HG03520 (cell line): ENCODE data around the gene KCTD15.
A peak's percentile ranks its signal among the peaks of the same experiment; 100 is the strongest.

Experiments used
- ATAC-seq: cut with Tn5 transposase; IDR thresholded peaks from one replicate; pipeline ENCODE4 v1.9.1; 2021; ENCODE audit warnings: mild to moderate bottlenecking, moderate library complexity; ENCODE audit not compliant: unreplicated experiment

Gene KCTD15

DNA sequence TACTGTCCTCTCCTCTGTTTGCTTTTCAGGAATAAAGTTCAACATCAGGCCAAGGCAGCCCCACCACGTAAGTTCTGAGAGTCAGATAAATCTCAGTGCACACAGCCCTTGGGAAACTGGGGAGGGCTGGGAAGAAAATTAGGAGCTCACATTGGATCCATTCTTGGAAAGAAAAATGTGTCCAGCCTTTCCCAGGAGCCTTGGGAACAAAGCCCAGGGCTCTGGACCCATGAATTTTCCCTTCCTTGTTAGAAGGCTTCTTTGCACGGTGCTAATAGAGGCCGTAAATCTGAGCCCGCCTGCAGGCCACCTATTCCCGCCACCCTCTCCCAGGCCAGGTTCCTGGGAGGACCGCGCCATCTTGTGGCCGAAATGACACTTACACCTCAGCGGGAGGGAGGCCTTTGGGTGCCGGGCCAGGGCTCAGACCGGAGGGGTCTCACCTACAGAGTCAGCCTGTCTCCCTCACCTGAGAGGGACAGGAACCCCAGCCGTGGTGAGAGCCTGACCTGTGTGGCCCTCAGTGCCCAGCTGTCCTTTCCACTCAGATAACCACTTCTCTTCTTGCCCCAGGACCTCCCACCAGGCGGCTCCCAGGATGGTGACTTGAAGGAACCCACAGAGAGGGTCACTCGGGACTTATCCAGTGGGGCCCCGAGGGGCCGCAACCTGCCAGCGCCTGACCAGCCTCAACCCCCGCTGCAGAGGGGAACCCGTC is 25.1 kb upstream of the KCTD15 start:
- ATAC-seq, result no peak

DNA sequence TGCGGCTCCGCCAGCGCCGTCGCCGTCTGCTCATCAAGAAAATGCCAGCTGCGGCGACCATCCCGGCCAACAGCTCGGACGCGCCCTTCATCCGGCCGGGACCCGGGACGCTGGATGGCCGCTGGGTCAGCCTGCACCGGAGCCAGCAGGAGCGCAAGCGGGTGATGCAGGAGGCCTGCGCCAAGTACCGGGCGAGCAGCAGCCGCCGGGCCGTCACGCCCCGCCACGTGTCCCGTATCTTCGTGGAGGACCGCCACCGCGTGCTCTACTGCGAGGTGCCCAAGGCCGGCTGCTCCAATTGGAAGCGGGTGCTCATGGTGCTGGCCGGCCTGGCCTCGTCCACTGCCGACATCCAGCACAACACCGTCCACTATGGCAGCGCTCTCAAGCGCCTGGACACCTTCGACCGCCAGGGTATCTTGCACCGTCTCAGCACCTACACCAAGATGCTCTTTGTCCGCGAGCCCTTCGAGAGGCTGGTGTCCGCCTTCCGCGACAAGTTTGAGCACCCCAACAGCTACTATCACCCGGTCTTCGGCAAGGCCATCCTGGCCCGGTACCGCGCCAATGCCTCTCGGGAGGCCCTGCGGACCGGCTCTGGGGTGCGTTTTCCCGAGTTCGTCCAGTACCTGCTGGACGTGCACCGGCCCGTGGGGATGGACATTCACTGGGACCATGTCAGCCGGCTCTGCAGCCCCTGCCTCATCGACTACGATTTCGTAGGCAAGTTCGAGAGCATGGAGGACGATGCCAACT is 24.4 kb upstream of the KCTD15 start:
- ATAC-seq, result no peak

DNA sequence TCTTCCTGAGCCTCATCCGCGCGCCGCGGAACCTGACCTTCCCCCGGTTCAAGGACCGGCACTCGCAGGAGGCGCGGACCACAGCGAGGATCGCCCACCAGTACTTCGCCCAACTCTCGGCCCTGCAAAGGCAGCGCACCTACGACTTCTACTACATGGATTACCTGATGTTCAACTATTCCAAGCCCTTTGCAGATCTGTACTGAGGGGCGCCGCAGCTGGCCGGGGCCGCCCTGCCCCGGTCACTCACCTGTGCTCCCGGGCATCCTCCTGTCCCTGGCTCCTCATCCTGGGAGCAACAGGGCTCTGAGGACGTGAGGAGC is 23.9 kb upstream of the KCTD15 start:
- no peak for ATAC-seq

DNA sequence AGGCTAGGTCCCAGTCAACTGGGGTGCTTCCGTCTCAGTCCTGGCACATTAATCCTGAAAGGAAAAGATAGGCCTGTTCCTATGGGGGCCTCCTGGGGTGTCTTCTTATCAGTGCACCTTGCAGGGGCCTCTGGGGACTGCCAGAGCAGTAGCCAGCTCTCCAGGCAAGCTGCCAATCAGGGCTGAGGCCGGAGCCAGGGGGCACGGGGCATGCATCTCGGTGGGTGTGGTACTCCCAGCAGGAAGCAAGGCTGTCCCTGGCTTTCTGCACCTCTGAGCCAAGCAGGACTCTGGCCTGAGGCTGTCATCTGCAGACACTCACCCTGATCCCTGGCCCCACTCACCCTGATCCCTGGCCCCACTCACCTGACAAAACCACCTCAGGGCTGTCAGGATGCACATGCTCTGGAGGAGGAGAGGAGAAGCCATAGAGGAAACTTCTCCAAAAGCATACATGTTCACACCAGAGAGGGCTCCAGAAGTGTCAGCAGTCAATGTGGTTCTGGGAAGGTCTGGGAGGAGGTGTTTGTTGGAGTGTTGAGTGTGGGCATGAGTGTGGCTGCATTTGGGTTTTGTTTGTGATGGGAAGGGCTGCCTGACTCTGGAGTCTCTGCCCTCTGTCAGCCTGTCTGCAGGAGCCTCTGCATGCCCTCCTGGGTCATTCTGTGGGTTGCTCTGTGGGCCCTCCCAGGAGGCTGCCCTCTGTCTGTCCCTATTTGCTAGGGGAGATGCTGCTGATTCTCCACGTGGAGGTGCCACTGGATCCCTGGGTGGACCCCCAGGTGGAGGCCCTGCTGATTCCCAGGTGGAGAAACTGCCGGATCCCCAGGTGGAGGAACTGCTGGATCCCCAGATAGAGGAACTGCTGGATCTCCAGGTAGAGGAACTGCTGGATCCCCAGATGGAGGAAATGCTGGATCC is 22.7 kb upstream of the KCTD15 start:
- ATAC-seq, result no peak

DNA sequence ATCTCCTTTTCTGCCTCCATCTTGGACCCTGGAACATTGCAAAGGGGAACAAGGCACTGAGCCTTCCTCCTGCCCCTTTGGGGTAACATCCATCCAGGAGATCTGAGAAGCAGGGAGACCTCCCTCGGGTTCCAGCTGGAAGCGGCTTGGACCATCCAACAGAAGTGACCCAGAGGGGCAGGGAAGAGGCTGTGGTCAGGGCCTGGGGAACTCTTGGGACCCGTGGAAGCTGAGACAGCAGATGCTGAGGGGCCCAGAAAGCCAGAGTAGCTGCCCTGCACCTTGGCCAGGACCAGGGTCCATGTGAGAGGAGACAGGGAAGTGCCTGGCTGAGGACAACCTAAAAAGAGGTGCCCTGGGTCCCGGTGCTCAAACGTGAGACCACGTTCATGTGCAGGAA is 21.9 kb upstream of the KCTD15 start:
- ATAC-seq, result no peak

DNA sequence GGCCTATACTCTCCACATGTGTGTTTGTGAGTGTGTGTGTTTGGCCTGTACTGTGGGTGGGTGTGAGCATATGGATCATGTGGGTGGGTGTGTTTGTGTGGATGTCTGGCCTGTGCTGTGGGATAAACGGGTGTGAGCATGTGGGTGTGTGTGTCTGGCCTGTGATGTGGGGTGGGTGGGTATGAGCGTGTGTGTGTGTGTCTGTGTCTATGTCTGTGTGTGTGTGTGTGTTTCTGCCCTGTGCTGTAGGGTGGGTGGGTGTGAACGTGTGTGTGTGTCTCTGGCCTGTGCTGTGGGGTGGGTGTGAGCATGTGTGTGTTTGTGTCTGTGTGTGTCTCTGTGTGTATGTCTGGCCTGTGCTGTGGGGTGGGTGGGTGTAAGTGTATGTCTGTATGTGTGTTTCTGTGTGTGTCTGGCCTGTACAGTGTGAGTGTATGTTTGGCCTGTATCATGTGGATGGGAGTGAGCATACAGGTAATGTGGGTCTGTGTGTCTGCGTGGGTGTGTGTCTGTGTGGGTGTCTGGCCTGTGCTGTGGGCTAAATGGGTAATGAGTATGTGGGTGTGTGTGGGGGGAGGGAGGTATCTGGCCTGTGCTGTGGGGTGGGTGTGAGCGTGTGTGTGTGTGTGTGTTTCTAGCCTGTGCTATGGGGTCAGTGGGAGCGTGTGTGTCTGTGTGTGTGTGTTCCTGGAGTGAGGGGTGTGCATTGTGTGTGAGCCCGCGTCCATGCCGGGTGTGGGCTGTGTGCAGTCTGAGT is 20.8 kb upstream of the KCTD15 start:
- no peak for ATAC-seq

DNA sequence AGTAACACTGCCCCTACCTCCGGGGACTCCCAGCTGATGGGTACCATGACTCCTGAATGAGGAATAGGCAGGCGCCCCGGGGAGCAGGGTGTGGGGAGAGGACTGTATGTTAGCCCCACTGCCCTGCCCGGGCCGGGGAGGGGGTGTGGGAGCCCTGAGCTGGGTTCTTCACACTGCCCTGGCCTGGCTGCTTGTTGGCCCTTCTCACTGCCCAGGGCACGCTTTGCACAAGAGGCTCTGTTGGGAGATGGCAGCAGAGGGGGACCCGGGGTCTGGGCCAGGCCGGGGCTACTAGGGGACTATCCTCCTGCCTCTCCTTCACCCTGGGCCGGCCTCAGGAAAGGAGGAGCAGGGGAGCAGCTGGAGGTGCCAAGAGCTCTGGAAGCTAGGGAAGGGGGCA is 19.3 kb upstream of the KCTD15 start:
- ATAC-seq, result no peak

DNA sequence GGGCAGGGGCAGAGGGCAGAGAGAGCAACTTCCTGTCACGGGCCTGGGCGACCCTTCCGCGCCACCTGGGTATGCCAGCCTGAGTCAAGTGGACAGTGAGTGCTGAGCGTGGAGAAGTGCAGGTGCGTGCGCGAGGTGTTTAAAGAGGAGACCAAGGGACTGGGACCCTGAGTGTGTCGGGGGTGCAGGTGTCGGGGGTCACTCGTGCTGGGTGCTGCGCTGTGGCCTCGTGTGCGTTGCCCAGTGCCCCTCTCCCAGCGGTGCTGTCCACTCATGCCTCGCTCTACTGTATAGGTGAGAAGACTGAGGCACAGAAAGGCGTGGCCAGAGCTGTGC is 18.9 kb upstream of the KCTD15 start:
- no peak for ATAC-seq

DNA sequence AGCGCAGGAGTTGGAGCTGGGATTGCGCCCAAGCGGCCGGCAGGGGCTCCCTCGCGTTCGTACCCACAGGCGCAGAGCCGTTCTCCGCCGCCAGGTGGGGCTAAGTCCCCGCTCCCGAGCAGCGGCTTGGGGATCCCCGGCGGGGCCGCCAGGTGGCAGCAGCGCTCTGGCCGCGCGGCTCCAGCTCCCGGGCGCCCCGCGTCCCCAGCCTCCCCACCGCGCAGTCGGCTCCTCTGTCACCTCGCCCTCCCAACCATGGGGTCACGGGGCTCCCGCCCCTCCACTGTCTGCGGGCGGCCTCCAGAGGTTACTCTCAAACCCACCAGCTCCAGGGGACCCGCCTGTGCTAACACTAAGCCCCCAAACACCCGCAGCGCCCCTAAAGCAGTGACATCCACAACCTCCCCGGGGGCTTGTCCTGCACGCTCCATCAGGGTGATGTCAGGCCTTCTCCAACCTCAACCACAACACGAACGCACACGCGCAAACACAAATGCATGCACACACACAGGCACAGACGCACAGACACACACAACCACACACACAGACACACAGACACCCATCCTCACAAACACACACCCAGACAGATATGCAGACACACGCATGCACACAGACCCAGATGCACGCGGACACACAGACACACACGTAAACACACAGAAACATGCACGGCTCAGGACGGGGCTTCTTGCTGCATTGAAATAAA is 18.4 kb upstream of the KCTD15 start:
- ATAC-seq, result peak; percentile 87

DNA sequence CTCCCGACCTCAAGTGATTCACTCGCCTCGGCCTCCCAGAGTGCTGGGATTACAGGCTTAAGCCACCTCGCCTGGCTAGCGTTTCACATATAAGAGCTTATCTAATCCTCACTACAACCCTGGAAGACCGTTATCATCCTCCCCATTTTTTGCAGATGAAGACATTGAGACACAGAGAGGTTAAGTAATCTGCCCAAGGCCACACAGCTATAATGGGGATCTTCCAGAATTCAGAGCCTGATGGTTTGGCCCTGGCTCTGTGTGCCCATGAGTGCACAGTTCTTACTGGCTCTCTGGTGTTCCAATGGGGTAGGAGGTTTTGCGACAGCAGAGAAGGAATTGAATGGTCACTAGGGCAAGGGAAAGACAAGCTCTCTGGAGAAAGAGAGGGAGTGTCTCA is 16.8 kb upstream of the KCTD15 start:
- no peak for ATAC-seq

DNA sequence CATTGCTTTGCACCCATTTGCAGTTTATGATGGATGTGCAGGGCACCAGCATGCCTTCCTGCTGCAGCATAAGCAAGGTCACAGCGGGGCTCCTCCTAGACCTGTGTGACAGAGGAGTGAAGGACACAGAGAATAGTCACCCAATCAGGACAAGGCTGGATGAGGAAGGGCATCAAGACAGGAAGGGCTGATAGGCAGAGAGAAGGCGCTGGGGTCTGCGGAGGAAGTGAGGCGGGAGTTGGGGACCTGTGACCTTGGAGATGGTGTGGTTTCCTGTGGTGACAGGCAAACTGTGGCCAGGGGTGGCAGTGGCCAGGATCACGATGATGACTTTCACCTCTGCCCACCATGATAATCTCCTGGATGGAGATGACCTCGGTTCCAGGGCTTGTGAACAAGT is 16.4 kb upstream of the KCTD15 start:
- ATAC-seq, result no peak

DNA sequence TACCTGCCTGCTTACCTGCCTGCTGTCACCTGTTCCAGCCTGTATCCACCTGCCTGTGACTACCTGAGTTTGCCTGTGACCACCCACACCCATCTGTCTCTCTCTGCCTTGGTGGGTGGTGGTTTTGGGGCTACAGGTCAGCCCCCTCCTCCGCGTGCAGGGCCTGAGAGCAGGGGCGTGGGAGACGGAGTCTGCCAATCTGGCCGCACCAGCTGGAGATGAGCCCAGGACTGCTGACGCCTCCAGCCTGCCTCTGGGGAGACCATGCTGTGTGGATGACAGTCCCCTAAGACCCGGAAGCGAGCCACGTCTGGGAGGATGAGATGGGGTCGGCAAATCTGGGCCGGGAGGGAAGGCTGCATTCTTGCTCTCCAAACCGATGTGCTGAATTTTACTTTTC is 15.9 kb upstream of the KCTD15 start:
- no peak for ATAC-seq

DNA sequence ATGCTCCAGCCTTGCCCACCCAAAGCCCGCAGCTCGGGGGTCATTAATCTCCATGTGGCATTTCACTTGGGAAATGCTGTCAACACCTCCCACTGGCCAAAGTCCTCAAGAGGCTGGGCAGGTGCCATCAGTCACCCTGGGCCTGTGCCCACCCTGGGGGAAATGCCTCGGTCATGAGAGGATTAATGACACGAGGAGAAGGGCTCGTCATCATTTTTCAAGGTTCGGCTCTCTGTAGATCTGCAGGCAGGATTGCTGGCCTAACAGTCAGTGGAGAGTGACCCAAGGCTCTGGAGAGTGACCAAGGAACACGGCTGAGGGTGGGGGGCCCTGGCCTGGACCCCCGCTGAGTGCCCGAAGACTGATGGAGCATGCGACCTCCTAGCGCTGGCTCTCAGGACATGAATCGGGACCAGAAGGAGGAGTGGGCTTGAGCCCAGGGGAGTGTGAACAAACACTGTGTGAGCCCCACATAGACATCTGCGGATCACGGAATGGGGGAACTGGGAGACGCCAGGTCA is 15.2 kb upstream of the KCTD15 start:
- no peak for ATAC-seq

DNA sequence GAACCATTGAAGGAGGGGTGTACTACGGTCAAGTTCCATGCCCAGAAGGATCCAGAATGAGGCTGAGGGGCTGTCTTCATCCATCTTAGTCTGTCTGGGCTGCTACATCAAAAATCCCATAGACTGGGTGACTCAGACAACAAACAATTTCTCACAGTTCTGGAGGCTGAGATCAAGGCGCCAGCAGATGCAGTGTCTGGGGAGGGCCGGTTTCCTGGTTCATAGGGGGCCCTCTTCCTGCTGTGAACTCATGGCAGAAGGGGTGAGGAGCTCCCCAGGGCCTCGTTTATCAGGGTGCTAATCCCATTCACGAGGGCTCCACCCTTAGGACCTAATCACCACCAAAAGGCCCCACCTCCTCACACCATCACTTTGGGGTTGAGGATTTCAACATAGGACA is 14.7 kb upstream of the KCTD15 start:
- no peak for ATAC-seq

DNA sequence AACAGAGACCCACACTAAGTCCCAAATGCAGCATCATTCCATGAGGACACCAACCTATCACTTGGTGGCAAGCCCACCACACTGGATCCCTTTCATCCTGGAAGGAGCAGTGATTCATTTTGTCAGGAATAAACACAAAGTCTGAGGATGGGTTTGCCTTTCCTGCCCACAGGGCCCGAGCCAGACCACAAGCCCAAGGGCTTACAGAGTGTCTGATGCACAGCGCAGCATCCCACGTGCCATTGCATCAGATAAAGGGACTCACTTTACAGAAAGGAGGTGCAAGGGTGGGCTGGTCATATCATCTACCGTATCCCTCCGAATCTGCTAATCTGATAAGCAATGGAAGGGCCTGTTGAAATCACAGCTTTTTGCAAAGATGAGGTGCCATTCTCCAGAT is 12.2 kb upstream of the KCTD15 start:
- no peak for ATAC-seq

DNA sequence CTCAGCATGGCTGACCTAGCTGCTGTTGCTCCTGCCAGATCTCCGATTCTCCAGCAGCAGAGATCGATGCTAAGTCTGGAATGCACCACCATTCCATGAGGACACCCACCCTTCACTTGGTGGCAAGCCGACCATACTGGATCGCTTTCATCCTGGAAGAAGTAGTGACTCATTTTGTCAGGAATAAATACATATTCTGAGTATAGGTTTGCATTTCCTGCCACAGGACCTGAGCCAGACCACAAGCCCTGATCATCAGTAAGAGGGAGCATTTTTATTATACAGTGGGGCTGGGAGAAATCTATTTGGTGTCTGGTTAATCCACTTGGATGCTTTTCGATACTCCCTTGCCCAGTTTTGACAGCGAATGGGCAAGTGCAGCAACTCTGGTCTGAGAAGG is 10.9 kb upstream of the KCTD15 start:
- no peak for ATAC-seq

DNA sequence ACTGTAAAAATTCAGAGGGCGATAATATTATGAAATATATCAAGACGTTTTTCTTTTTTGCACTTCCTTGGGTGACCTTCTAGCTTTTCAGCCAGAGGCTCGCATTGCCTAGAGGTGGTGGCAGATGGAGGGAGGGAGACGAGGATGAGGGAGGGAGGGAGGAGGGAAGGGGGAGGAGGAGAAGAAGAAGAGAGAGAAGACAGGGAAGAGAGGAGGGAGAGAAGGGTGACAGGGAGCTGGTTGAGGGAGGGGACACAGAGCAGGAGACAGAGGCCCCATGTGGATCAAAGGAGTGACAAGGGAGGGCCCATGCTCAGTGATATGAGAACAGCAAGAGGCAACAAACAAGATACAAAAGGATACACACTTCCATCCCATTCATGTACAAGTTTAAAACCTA is 8.0 kb upstream of the KCTD15 start:
- no peak for ATAC-seq

DNA sequence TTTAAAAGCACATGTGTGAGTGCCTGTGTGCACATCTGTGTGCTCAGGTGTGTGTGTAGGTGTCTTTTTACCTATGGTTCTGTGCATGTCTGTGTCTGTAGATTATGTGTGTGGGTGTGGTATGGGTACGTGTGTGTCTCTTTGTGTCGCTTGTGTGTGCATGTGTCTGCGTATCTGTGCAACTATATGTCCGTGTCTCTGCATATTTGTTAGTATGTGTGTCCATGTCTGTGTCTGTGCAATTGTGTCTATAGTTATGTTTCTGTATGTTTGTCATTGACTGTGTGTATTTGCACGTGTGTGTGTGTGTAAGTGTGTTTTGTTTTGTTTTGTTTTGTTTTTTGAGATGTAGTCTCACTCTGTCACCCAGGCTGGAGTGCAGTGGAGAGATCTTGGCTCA is 7.3 kb upstream of the KCTD15 start:
- no peak for ATAC-seq

DNA sequence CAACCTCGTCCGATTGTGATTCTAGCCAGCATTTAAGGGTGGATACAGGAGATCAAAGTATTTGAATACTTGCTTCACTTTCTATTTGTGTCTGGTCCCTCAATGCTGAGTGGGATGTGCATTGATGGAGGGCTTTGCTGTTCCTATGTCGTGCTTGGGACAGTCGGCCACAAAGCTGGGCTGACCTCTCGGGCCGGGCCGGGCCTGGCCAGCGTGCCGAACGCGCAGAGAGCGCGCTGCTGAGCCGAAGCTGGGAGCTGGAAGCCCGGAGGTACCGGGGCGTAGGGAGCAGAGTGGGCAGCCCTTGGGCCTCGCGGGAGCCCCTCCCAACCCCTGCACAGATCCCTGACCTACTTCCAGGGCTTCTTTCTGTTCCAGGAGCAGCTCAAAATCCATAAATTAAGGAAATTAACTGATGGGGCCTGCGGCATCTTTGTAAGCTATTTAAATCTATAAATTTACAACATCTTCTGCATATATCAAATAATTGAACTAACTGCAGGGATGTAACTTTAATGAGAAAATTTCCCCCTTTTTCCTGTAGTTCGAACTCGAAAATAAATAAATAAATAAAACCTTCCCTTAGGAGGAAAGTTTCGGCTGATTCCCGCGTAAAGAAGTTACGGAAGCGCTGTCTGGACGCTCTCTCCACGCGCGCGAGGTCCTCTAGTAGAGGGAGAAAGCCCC is 1.8 kb upstream of the KCTD15 start:
- no peak for ATAC-seq
